Thyroid gland (tissue), 4 donors: ENCODE results near the gene TTLL10. TPM values are rescaled to one million over a fixed set of nuclear protein-coding genes. Genes with fewer than 3 reads are reported as not detected.

Experiments used
- DNase-seq, 2 donors: peaks; one replicate each; pipeline ENCODE4 v3.0.0-alpha.2; 2019
- H3K27ac ChIP-seq, 3 donors: fragments of 200-600 bp; sonication (generic); 1 replicate in 2 of 3; 2 replicates in 1 of 3; pipeline ENCODE4 v1.5.1; 2016 to 2019; ENCODE audit warnings: mild to moderate bottlenecking in 1 of 3, moderate library complexity in 1 of 3
- H3K27me3 ChIP-seq: fragments of 200-600 bp; sonication (generic); one replicate; pipeline ENCODE4 v1.5.1; 2019
- H3K36me3 ChIP-seq, 2 donors: fragments of 200-600 bp; sonication (generic); one replicate each; pipeline ENCODE4 v1.5.1; 2016 to 2019
- H3K4me1 ChIP-seq, 2 donors: fragments of 200-600 bp; sonication (generic); one replicate each; pipeline ENCODE4 v1.5.1; 2017 to 2019
- H3K4me3 ChIP-seq, 3 donors: fragments of 200-600 bp; sonication (generic); replicated peaks in 1 of 3; 1 replicate in 2 of 3; 2 replicates in 1 of 3; pipeline ENCODE4 v1.5.1; 2016; ENCODE audit warnings: mild to moderate bottlenecking in 1 of 3
- H3K9me3 ChIP-seq: fragments of 200-600 bp; sonication (generic); one replicate; pipeline ENCODE4 v1.5.1; 2017
- POLR2A ChIP-seq, 2 donors: fragments of 450-650 bp; IDR thresholded peaks; one replicate each; pipeline ENCODE4 v1.6.1; 2017; ENCODE audit warnings: antibody characterized with exemption in 2 of 2, mild to moderate bottlenecking in 2 of 2, moderate library complexity in 1 of 2
- WGBS, 2 donors: methylation state at CpG; one replicate each; pipeline ENCODE4 v1.1.5; 2017; 5-methylcytosine and 5-hydroxymethylcytosine counted together
- intact Hi-C: fragments of 100-400 bp; cut with DNase I; formaldehyde crosslinking; loops from one replicate; pipeline ENCODE4 v1.15.1; 2023
- total RNA-seq, 4 donors: library from RNA; depleted of rRNA; stranded (reverse); fragments of >200 nt; gene quantifications; one replicate each; pipeline ENCODE4 v1.2.3, GENCODE V29; 2016
- TF ChIP-seq, protein P1 (sequence below), 6 experiments: fragments of 200-600 bp in 3 of 6; fragments of 450-650 bp in 3 of 6; sonication (generic) in 3 of 6; IDR thresholded peaks; one replicate each; pipeline ENCODE4 v1.5.1; 2016 to 2019; ENCODE audit warnings: antibody characterized with exemption in 6 of 6, mild to moderate bottlenecking in 2 of 6, inconsistent platforms in 1 of 6, moderate library complexity in 1 of 6

Gene TTLL10
- total RNA-seq, 4 donors from 2014 or later, result 0.13 to 0.29 TPM; not detected in 2

DNA sequence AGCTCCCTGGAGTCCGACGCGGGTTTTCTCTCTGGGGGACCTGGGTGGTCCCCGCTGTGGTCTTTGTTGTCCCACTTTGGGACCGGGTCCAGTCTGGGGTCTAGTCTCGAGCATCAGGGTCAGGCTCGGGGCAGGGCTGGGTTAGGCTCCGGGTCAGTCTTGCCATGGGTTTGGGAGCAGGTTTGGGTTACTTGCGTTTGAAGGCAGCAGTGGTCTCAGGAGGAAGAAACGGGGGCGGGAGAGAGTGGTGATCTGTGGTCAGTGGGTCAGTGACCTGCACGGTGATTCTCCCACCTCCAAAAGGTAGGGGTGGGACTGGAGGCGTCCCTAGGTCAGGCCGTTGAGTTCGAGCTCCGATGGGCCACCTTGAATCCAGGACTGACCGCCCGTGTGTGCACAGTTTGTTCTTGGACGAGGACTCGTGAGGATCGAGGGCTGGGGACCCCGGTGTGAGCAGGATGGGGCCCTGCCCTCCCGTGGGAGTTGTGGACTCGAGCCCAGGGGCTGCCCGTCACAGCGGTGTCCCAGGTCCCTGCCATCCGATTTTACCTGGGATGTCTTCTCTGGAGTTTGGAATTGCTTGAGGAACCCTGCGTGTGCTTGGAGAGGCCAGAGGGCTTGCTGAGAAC lies 60.6 kb downstream of the TTLL10 start:
- DNase-seq, result no peak
- H3K9me3 ChIP-seq, result no peaks in the 10 kb centered on the region
- intact Hi-C loops, result no loop called here
- H3K4me3 ChIP-seq, result no peak overlapping the region
- WGBS, 2 donors, result 94 to 95% methylated on average over 28 of the region's 28 CpGs
- no peak for TF ChIP-seq POLR2A (IDR thresholded peaks at IDR 0.05)
- TF ChIP-seq, protein P1, sequence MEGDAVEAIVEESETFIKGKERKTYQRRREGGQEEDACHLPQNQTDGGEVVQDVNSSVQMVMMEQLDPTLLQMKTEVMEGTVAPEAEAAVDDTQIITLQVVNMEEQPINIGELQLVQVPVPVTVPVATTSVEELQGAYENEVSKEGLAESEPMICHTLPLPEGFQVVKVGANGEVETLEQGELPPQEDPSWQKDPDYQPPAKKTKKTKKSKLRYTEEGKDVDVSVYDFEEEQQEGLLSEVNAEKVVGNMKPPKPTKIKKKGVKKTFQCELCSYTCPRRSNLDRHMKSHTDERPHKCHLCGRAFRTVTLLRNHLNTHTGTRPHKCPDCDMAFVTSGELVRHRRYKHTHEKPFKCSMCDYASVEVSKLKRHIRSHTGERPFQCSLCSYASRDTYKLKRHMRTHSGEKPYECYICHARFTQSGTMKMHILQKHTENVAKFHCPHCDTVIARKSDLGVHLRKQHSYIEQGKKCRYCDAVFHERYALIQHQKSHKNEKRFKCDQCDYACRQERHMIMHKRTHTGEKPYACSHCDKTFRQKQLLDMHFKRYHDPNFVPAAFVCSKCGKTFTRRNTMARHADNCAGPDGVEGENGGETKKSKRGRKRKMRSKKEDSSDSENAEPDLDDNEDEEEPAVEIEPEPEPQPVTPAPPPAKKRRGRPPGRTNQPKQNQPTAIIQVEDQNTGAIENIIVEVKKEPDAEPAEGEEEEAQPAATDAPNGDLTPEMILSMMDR (IDR thresholded peaks at IDR 0.05), result no peak
- H3K27ac ChIP-seq, result no peak overlapping the region
- H3K4me1 ChIP-seq, result peaks cover 20 to 43% of the 10 kb centered on the region in 2 donors
- no peaks in the 10 kb centered on the region for H3K36me3 ChIP-seq
- H3K27me3 ChIP-seq, result no peaks in the 10 kb centered on the region

DNA sequence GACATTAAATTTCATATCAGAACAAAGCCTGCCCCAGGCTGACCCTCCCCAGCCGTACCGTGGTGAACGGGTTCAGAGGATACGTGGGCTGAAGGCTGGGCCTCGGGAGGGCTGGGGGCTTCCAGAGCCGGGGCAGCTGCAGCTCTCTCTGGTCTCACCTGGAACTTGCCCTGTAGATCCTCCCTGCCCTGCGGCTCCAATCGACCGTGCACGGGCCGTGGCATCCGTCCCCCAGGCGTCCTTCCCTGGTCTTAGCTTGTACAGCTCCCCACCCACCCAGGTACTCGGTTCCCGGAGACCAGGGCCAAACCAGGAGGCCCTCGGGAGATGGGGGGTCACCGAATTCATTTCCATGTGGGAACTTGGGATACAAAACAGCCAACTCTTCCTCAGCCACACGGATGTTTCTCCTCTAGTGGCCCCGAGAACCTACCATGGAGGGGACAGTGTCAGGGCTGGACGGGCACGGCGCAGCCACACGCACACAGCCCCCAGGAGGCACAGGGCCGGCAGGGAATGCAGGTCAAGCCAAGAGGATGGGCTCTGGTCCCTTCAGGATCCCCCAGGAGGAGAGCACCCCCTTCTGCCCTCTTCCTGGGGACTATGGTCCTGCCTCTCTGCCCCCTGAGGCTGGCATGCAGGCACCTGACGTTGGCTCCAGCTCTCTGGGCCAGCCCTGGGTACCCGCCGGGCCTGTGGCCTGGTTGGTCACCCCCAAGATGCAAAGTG lies 61.5 kb downstream of the TTLL10 start:
- H3K4me1 ChIP-seq, result peaks cover 14 to 34% of the 10 kb centered on the region in 2 donors
- H3K4me3 ChIP-seq, result no peak overlapping the region
- no peak for TF ChIP-seq POLR2A (IDR thresholded peaks at IDR 0.05)
- TF ChIP-seq, protein P1 (IDR thresholded peaks at IDR 0.05), result no peak
- H3K27me3 ChIP-seq, result no peaks in the 10 kb centered on the region
- intact Hi-C loops, result no loop called here
- WGBS, 2 donors, result 88 to 90% methylated on average over 14 to 24 of the region's 27 CpGs
- no peaks in the 10 kb centered on the region for H3K36me3 ChIP-seq
- no peak for DNase-seq
- H3K9me3 ChIP-seq, result no peaks in the 10 kb centered on the region
- H3K27ac ChIP-seq, result no peak overlapping the region

DNA sequence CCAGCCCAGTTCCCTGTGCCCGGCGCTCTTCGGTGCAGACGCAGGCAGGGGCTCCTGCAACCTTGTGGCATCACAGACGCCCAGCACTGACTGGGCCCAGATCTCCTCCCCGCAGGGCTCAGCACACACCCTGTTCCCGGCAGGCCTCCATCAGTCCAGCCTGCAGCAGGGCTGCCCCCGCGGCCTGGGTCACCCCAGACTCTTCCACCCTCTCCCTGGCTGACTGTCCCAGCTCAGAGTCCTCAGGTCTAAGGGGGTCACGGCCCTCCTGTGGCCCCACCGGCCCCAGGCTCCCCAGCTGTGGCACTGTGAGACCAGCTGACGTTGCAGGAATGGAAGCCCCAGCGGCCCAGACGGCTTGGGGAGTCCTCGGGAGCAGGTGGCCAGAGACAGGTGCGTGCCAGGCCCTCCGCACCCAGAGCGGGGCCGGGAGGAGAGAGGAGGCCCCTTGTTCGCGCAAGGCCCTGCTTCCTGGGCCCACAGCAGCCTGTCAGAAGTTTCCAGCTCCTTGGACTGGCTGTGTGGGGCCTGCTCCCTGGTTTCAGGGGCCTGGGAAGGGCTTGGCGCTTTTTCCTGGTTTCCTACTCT lies 62.6 kb downstream of the TTLL10 start:
- no peak overlapping the region for H3K4me3 ChIP-seq
- no peaks in the 10 kb centered on the region for H3K9me3 ChIP-seq
- DNase-seq, result no peak
- peaks cover 8 to 26% of the 10 kb centered on the region in 2 donors for H3K4me1 ChIP-seq
- no peak overlapping the region for H3K27ac ChIP-seq
- WGBS, 2 donors, result 78 to 85% methylated on average over 11 to 14 of the region's 22 CpGs
- intact Hi-C loops, result no loop called here
- TF ChIP-seq POLR2A (IDR thresholded peaks at IDR 0.05), result no peak
- TF ChIP-seq, protein P1 (IDR thresholded peaks at IDR 0.05), result no peak
- H3K36me3 ChIP-seq, result no peaks in the 10 kb centered on the region
- H3K27me3 ChIP-seq, result no peaks in the 10 kb centered on the region

DNA sequence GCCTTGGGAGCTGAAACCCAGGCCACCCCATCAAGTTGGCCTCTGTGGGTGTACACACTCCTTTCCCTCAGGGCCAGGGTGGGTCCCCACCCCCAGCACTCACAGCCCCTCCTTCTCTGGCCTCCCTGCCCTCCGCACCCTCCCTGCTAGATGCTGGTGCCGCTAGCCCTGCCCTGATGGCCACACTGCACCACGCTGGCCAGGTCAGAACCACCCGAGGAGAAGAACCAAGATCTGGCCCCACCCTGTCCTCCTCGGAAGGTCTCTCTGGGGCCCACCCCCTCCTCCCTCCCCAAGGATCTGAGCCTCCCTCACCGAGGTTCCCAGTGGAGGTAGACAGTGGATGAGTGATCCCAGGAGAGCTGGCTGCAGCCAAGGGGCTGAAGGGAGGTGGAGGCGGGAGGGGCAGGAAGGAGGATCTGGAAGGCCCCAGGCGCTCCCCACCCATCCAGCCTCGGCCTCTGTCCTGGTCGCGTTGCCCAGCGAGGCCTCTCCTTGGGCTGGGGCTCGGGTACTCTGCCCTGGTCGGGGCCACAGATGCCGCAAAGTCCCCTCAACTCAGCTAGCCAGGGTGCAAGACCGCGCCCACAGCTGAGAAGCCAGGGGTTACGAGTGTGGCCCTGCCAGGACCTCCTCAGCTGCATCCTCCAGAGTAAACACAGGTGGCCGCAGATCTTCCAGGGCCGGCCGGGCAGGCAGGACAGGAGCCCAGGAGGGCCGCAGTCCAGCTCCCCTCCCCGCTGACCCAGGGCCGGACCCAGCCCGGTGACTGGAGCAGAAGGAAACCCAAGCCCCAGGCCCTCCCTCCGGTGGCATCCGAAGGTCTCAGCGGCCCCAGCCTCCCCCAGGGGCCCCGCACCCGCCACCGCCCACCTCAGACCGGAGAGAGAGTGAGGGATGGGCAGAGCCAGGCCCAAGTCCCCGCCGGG lies 63.5 kb downstream of the TTLL10 start:
- WGBS, 2 donors, result 48 to 52% methylated on average over 4 to 5 of the region's 34 CpGs
- H3K4me1 ChIP-seq, result peaks cover 8 to 26% of the 10 kb centered on the region in 2 donors
- no peaks in the 10 kb centered on the region for H3K9me3 ChIP-seq
- no peak overlapping the region for H3K27ac ChIP-seq
- no peak for TF ChIP-seq POLR2A (IDR thresholded peaks at IDR 0.05)
- TF ChIP-seq, protein P1 (IDR thresholded peaks at IDR 0.05), result no peak
- H3K36me3 ChIP-seq, result no peaks in the 10 kb centered on the region
- intact Hi-C loops, result no loop called here
- peak; percentile 37 to 40 for DNase-seq
- no peak overlapping the region for H3K4me3 ChIP-seq
- no peaks in the 10 kb centered on the region for H3K27me3 ChIP-seq
